ENCODE data around the gene FRY. TPM values are rescaled to one million over a fixed set of nuclear protein-coding genes. Genes with fewer than 3 reads are reported as not detected.

FRY gene
- total RNA-seq, 1 experiment from 2014 or later, result 5.3 TPM

- TF ChIP-seq RORB (CRISPR knock-in tag; IDR thresholded peaks at IDR 0.05) (no peak), TCF7 (CRISPR knock-in tag; IDR thresholded peaks at IDR 0.05; ENCODE audit: low read depth) (no peak)
Measured at GRCh38 chr13:32211813-32212212, 180.2 kb downstream of the FRY start (continued).

GRCh38 chr13:32212421-32212820 lies 180.8 kb downstream of the FRY start:
- Mint-ChIP-seq H3K36me3 (no peaks in the 10 kb centered on the region), H3K27ac (no peak overlapping the region), H3K27me3 (ENCODE audit: low read depth) (no peaks in the 10 kb centered on the region), H3K4me3 (no peak overlapping the region), H3K9me3 (no peaks in the 10 kb centered on the region), H3K4me1 (peaks cover 3% of the 10 kb centered on the region; the same call in 1 of the 2 replicates)
- no peak for ATAC-seq
- TF ChIP-seq ZNF425 (CRISPR knock-in tag; conservative IDR thresholded peaks at IDR 0.05) (no peak), ATF2 (CRISPR knock-in tag; IDR thresholded peaks at IDR 0.05; ENCODE audit: borderline replicate concordance, low read depth) (no peak), SOX15 (CRISPR knock-in tag; IDR thresholded peaks at IDR 0.05) (no peak), CDX4 (CRISPR knock-in tag; IDR thresholded peaks at IDR 0.05; ENCODE audit: borderline replicate concordance) (no peak), PRRX2 (CRISPR knock-in tag; IDR thresholded peaks at IDR 0.05) (no peak), ATF3 (CRISPR knock-in tag; conservative IDR thresholded peaks at IDR 0.05) (no peak), ESRRA (CRISPR knock-in tag; IDR thresholded peaks at IDR 0.05; ENCODE audit: borderline replicate concordance) (no peak), FOXP1 (CRISPR knock-in tag; IDR thresholded peaks at IDR 0.05; ENCODE audit: borderline replicate concordance) (no peak), ZNF671 (CRISPR knock-in tag; IDR thresholded peaks at IDR 0.05) (no peak)
- ChIA-PET CTCF (interaction anchor here (0.5 kb wide), 1 partner anchor 129 kb away, joined by 3 read pairs; no protein-coding TSS in a partner anchor), POLR2A (no interaction called here)
- no peak for DNase-seq (ENCODE audit: low spot score)

GRCh38 chr13:32213626-32214025 lies 182.1 kb downstream of the FRY start:
- no peak for TF ChIP-seq ZNF396 (CRISPR knock-in tag; IDR thresholded peaks at IDR 0.05; ENCODE audit: borderline replicate concordance)
- ATAC-seq (no peak), DNase-seq (ENCODE audit: low spot score) (no peak)
- no peak overlapping the region for H3K4me3 Mint-ChIP-seq
- no peaks in the 10 kb centered on the region for H3K36me3 Mint-ChIP-seq
- POLR2A ChIA-PET, result no interaction called here
- no peaks in the 10 kb centered on the region for H3K27me3 Mint-ChIP-seq (ENCODE audit: low read depth)
- CTCF ChIA-PET, result no interaction called here
- H3K9me3 Mint-ChIP-seq, result no peaks in the 10 kb centered on the region
- H3K27ac Mint-ChIP-seq, result no peak overlapping the region
- H3K4me1 Mint-ChIP-seq, result peaks cover 3% of the 10 kb centered on the region; the same call in 1 of the 2 replicates

GRCh38 chr13:32214071-32214470 lies 182.5 kb downstream of the FRY start:
- ChIA-PET POLR2A (no interaction called here), CTCF (no interaction called here)
- no peaks in the 10 kb centered on the region for H3K9me3 Mint-ChIP-seq
- H3K27ac Mint-ChIP-seq, result no peak overlapping the region
- DNase-seq (ENCODE audit: low spot score), result no peak
- peaks cover 3% of the 10 kb centered on the region; the same call in 1 of the 2 replicates for H3K4me1 Mint-ChIP-seq
- no peaks in the 10 kb centered on the region for H3K36me3 Mint-ChIP-seq
- no peak overlapping the region for H3K4me3 Mint-ChIP-seq
- no peaks in the 10 kb centered on the region for H3K27me3 Mint-ChIP-seq (ENCODE audit: low read depth)
- ATAC-seq, result no peak
- no peak for TF ChIP-seq JUN (CRISPR knock-in tag; IDR thresholded peaks at IDR 0.05)
- no peak for TF ChIP-seq ZNF512 (CRISPR knock-in tag; IDR thresholded peaks at IDR 0.05; ENCODE audit: borderline replicate concordance)
- TF ChIP-seq NFE2L1 (CRISPR knock-in tag; IDR thresholded peaks at IDR 0.05), result no peak
- no peak for TF ChIP-seq NR3C1 (CRISPR knock-in tag; conservative IDR thresholded peaks at IDR 0.05; ENCODE audit: low read depth)
- no peak for TF ChIP-seq ZNF281 (CRISPR knock-in tag; IDR thresholded peaks at IDR 0.05)
- no peak for TF ChIP-seq USF2 (CRISPR knock-in tag; IDR thresholded peaks at IDR 0.05)
- TF ChIP-seq TEAD1 (CRISPR knock-in tag; IDR thresholded peaks at IDR 0.05), result no peak
- no peak for TF ChIP-seq ZNF232 (CRISPR knock-in tag; IDR thresholded peaks at IDR 0.05)
- no peak for TF ChIP-seq ATF3 (CRISPR knock-in tag; conservative IDR thresholded peaks at IDR 0.05)
- TF ChIP-seq OVOL2 (CRISPR knock-in tag; IDR thresholded peaks at IDR 0.05; ENCODE audit: borderline replicate concordance), result no peak

Measured in WTC11 (cell line).